GM12891 (cell line): Measurements from ENCODE around the gene WDR83.
"Not testable (repeated sequence)": the region's sequence is repeated elsewhere in the genome, so short reads cannot be mapped to it uniquely, and the experiment has no call there.

ENCODE experiments used
- PAX5 ChIP-seq: IDR thresholded peaks from 2 replicates; pipeline ENCODE4 v1.6.1; 2011; ENCODE audit warnings: low read length, moderate library complexity, mild to moderate bottlenecking; ENCODE audit not compliant: insufficient read depth, severe bottlenecking
- POLR2A ChIP-seq: IDR thresholded peaks from 2 replicates; pipeline ENCODE4 v1.6.1; 2011; ENCODE audit warnings: low read depth, low read length, control low read depth
- POLR2AphosphoS5 ChIP-seq: IDR thresholded peaks from 2 replicates; pipeline ENCODE4 v1.6.1; 2011; ENCODE audit warnings: low read depth, low read length, control low read depth
- POU2F2 ChIP-seq: IDR thresholded peaks from 2 replicates; pipeline ENCODE4 v1.6.1; 2011; ENCODE audit warnings: low read depth, mild to moderate bottlenecking, control low read depth, low read length, moderate library complexity
- SPI1 ChIP-seq: IDR thresholded peaks from 2 replicates; pipeline ENCODE4 v1.6.1; 2011; ENCODE audit warnings: low read depth, low read length, control low read depth

DNA sequence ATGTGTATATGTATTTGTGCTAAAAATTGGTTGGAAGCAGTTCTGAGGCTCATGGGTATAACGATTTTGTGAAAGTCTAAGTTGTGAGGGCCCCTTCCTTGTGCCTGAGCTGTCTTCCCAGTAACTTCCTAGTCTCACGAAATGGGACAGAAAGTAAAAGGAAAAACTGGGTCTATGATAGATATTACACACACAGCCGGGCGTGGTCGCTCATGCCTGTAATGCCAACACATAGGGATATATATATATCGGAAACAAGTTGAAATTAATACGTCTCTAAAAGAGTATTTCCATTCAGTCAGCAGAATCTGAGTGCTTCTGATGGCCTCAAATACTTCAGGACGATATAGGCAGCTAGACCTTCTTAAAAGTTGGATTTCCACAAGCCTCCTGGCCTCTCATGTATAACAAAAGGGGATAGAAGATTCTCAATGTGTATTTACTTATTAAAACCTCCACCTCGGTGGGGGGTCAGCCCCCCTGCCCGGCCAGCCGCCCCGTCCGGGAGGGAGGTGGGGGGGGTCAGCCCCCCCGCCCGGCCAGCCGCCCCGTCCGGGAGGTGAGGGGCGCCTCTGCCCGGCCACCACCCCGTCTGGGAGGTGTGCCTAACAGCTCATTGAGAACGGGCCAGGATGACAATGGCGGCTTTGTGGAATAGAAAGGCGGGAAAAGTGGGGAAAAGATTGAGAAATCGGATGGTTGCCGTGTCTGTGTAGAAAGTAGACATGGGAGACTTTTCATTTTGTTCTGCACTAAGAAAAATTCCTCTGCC, 45.2 kb upstream of the WDR83 start:
- not testable (repeated sequence) for TF ChIP-seq POLR2A, POU2F2, POLR2AphosphoS5, PAX5, SPI1
